ENCODE results near the gene BICD2.

Gene BICD2

DNA sequence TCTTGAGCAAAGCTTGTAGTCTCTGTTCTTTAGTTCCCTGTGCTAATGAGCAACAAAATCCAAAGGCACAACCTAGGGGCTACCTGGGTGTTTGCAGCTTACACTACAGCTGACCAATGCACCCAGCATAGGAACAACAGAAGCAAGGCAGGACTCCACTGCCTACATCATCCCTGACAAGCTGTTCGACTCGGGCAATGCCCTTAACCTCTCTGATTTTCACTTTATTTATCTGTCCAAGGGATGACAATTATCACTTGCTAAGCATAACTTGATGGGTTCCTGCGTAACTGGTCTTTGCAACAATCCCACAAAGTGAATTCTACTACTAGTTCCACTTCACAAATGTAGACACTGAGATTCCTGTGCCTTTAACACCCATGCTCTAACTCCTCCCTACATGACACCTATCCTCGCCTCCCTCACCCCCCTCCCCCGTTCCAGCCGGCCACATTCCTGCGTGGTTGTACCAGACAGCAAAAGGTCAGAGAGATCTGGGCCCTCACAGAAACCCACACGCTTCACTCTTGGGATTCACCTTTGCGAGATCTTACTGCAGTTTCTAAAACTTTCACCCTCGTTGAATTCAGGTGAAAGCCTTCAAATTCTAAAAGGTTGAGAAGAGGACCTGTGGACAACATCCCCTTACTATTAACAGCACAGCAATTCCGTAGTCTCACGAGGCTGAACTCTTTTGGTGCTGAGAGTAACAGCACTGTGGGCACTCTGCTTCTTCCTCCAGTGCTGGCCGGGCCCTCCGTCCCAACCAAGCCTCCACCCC lies 95.7 kb downstream of the BICD2 start:
- DNase-seq (ENCODE audit: low read depth) = no peak

DNA sequence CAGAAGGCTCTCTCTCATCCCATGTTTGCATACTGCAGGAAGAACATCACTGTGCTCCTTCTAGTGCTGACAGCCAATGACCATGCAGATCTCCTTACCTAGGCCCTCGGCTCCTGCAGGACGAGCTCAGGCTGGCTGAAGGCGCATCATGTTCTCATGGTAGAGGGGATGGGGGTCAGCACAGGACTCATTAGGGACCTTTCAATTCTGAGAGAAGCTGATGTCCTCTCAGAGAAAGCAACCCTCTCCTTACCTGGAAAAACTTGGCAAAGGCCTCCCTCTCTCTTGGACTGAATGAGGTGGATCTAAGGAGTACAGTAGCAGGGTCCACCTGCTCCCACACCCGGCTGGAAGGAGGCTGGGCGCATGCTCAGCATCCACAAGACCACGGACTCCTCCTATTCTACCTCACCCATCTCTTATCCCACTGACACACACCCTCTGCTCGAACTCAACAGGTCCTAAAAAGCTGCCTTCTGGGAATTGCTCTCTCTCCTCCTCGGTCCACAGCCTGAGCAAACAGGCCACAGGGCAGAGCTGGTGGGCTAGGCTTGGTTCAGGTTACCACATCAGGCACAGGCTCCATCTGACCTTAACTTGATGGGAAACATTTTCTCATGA lies 97.6 kb downstream of the BICD2 start:
- no peak for DNase-seq (ENCODE audit: low read depth)

DNA sequence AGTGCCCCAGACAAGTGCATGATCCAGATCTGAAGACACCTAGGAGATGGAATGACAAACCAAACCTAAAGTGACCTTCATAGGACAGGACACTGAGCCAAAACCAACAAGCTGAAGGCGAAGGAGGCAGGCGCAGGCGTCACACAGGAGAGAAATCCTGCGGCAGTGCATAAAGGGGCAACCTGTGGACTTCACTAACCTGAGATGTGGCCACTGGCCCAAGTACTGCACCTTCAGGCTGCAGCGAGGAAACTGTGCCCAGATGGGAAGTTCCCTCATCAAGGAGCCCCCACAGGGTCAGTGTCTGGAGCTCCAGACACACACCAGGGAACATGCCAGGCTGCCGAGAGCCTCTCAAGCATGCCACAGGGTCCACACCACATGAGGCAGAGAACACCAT lies 98.4 kb downstream of the BICD2 start:
- no peak for DNase-seq (ENCODE audit: low read depth)

DNA sequence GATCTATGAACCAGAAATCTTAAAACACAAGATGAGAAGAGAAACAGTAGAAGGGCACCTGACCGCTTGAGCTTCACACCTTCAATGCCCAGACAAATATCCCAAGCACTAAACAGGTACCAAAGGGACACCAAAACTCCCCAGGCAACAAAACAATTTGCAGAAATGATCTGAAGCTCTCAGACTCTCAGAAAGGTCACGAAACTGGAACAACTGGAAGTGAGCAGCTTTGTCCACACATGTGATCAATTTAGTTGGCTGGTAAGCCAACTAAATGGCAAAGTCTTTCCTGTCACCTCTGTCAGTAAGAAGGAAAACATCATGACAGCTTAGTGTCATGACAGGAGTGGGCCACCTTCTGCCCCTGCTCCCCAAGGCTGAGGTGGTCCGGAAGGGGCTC lies 98.8 kb downstream of the BICD2 start:
- DNase-seq (ENCODE audit: low read depth) = no peak

DNA sequence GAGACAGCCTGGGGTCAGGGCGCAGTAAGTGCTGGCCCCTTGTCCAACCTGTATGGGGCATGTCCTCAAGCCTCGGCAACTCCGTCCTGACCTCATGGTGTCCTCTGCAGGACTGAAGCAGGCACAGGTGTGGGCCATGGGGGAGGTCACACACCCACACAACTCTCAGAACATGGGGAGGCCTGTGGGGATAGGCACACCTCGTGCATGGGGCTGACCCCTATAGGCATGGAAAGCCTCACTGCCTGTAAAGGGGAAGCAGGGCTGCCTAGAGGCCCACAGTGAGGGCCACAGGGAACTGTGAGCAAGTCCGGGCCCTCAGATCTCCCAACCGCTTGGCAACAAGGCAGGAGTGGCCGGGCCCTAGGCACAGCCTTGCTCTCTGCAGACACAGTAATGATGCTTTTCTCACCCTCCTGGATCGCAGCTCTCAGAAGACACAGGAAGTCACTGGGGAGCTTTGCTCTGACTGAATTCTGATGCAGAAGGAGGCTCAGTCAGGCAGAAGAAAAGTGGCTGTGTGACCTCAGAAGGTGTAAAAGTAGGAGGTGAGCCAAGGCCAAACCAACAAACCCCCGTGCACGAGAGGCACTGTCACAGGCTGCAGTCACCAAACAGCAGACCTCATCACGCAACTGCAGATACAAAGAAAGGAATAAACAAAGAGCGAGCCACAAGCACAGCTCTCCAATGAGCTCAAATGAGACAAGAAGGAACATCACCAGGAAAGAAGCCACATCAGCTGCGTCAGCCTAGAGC lies 100.1 kb downstream of the BICD2 start:
- DNase-seq (ENCODE audit: low read depth) = no peak

DNA sequence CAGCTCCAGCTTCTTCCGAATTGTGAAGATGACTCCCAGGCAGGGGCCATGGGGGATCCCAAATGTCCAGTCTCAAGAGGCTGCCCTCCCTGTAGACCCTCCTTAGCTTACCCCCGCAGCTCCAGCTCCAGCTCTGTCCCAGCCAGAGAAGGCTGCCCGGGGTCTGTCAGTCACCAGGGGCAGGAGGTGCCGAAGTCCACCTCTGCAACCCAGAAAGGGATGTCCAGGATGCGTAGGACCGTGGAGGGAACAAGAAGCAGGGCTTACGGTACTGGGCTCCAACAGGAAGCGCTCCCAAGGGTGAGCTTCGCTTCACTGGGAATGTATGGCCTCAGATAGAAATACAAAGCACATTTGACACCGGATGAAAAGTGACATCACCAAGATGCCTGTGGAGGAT lies 100.7 kb downstream of the BICD2 start:
- no peak for DNase-seq (ENCODE audit: low read depth)

GRCh38 chr9:92663126-92663525 lies 101.5 kb downstream of the BICD2 start:
- no peak for DNase-seq (ENCODE audit: low read depth)

DNA sequence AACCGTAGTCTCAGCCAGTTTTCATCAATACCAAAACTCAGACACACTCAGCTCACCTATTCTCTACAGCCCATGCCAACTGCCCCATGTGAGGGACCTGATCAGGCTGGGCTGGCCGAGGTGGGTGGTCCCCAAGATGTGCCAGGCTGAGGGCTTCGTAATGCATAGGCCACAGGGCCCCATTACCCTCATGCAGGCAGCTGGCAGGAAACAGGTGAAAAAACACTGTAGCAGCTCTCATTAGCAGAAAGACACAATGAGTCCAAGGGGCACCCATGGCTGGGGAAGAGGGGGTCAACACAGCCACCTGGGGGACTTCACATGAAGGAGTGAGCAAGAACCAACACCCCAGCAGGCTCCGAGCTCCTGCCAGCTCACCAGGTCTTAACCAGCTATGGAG lies 102.9 kb downstream of the BICD2 start:
- no peak for DNase-seq (ENCODE audit: low read depth)
